ENCODE results near the gene DLG2.

The DLG2 gene

DNA sequence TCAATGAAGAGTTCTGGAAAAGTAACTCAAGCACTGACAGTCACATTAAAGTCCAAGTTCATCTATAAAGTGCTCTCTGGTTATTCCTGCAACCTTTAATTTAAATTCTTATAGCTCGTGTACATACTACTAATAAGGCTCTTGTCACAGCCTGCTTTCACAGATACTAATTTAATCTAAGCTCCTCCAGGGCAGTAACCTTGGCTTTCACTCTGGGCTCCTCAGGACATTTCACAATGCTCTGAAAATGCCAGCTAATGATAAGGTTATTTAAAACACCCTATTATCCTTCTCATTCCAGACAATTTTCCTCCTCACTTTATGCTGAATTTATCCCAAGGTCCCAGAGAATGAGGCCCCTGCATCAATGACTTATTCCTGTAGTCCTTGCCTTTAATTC, 2098.3 kb downstream of the DLG2 start:
- no peak for DNase-seq (ENCODE audit: low read depth in 3 of 3)

DNA sequence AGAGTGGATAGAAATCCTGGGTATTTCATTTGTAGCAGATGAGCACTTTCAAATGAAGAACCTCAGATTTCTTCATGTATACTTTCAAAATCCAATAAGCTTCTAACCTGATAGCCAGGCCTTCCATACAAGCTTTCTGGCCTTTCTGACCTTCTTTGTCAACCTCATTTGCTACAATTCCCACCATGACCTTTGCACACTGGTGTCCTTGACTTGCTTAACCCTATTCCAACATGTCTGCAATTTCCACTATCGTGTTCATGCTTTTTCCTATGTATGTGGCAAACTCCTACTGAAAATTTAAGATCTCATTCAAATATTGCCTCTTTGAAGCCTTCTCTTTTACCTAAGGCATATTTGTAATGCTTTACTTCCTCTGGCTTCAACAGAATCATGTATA, 2098.9 kb downstream of the DLG2 start:
- DNase-seq (ENCODE audit: low read depth in 3 of 3): no peak

- DNase-seq (ENCODE audit: low read depth in 3 of 3): no peak
Measured at GRCh38 chr11:83523676-83524075, 2103.5 kb downstream of the DLG2 start.

DNA sequence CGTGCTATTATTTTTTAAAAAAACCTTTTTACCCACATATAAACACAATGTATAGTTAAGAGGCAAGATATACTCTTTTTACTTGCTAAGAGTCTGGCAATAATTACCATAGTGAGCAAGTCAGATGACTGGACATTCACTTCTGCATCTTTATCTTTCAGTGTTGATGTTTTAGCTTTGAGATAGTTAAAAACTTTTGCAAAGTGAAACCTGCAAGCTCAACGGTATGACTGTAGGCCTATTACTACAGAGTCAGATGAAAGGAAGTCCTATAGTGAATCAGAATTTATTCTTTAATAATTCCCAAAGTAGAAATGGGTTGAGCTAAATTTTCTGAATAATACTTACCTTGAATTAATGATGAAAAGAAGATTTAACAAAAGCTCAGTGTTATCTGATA, 2104.2 kb downstream of the DLG2 start:
- DNase-seq (ENCODE audit: low read depth in 3 of 3): no peak

DNA sequence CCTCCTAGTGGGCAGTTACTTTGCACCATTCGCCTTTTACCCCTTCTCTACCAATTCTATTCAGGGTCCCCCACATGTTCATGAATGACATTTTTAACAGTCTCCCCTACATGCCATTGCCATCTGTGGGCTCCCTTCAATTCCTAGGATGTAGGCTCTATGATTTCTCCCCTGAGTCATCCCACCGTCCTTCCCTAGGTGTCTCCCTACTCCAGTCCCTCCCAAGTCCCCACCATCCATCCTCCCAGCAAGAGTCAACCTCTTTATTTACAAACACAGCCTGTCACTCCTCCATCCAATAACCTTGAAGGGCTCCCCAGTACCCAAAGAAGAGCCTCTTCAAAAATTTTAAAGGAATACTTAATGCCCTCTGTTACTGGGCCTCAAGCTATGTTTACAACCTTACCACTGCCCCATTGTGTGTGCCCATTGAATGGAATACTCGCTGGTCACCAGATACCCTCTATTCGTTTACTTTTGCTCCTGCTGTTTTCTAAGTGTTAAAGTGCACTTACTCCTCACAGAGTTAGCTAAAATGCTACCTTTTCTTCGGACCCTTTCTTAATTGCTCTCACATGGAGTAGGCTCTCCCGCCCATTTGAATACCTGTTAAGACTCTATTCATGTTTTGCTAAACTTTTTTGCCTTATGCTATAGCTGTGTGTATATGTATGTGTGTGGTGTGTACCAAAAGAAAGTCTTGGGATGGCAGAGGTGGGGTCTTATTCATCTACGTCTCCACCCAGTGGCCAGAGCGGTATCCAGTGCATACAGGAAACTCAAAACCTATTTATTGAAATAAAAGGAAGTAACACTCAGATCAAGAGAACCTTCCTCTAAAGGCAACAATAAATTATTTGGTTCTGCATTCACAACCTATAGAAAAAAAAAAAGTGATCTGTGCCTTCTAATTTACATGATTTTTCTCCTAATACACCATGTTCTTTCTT, 2105.2 kb downstream of the DLG2 start:
- DNase-seq (ENCODE audit: low read depth in 3 of 3): no peak

GRCh38 chr11:83520849-83521248, 2106.3 kb downstream of the DLG2 start:
- DNase-seq (ENCODE audit: low read depth in 3 of 3): no peak

- DNase-seq (ENCODE audit: low read depth in 3 of 3): no peak
Measured at GRCh38 chr11:83511646-83512045, 2115.5 kb downstream of the DLG2 start.

DNA sequence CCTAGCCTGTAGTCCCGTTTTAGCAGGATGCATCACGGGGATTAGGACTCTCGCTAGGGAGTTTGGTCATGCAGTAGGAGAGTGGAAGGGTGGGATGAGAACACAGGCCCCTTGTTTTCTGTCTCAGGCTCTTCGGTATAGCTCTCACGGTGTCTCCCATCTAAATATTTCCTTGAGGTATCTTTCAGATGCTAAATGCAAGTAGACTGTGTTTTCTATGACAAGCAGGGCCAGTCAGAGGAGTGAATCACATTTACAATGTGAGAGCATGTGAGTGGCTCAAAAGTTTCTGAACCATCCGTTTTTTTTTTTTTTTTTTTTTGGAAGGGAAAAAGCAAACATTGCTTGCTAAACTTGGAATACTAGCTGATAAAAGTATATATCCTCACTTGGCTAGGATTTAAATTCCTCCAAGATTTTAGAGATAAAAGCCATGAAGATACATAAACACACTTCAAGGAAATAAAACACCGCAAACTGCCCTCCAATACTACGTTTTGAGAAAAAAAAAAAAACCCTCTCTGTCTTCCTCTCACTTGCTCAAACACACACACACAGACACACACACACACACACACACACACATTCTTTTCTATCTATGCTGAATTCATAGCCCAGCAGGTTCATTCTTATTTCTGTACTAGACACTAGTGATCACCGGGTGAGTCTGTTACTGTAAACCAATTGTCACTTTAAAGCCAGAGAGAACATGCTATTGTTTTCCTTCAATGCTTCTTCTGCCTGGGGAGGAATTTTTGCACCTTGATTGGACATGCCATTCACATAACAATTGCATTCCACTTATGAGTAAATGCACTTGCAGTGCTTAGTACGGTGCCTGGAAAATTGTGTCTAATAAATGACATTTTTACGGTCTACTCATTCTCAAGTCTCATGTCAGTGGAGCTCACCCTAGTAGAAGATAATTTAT, 2116.3 kb downstream of the DLG2 start:
- no peak for DNase-seq (ENCODE audit: low read depth in 3 of 3)

GRCh38 chr11:83508804-83509203, 2118.3 kb downstream of the DLG2 start:
- no peak for DNase-seq (ENCODE audit: low read depth in 3 of 3)

DNA sequence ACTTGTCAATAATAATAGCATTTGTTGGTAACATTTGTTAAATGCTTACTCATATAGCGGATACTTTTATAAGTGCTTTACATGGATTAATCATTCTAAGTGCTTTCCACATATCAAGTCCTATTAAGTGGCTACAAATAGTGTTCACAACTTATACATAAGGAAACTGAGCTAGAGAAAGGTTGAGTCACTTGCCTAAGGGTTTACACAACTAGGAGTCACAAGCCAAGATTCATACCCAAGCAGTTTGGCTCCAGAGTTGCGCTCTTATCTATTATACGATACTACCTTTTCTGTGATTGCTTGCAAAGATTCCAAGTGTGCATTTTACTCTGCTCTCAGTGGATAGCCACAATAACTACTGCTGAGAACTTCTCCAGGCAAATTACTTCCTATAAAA, 2125.1 kb downstream of the DLG2 start:
- DNase-seq (ENCODE audit: low read depth in 3 of 3): no peak

GRCh38 chr11:83493917-83494316, 2133.2 kb downstream of the DLG2 start:
- no peak for DNase-seq (ENCODE audit: low read depth in 3 of 3)

GRCh38 chr11:83493034-83493433, 2134.1 kb downstream of the DLG2 start:
- DNase-seq (ENCODE audit: low read depth in 3 of 3): no peak

DNA sequence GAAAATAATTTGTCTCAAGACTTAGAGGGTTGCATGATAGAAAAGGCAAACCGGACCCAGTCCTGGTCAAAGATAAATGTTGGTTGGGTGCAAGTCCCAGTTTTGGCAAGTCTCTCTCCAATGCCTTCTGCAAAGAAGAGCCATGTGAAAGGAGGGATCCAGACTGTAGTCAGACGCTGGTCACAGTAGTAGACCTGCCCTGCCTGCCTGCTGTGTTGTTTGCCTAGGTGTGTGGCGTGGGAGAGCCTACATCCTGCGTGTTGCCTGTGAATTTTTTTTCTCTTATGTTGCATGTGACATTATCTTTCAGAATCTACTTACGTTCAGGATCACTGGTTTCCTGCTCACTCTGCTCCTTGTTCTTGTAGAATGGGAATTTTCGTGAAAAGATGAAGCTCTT, 2143.3 kb downstream of the DLG2 start:
- DNase-seq (ENCODE audit: low read depth in 3 of 3): no peak

- no peak for DNase-seq (ENCODE audit: low read depth in 3 of 3)
Measured at GRCh38 chr11:83480811-83481210, 2146.3 kb downstream of the DLG2 start.

- no peak for DNase-seq (ENCODE audit: low read depth in 3 of 3)
Measured at GRCh38 chr11:83480251-83480650, 2146.9 kb downstream of the DLG2 start.

- DNase-seq (ENCODE audit: low read depth in 3 of 3): no peak
Measured at GRCh38 chr11:83477772-83478171, 2149.4 kb downstream of the DLG2 start.

DNA sequence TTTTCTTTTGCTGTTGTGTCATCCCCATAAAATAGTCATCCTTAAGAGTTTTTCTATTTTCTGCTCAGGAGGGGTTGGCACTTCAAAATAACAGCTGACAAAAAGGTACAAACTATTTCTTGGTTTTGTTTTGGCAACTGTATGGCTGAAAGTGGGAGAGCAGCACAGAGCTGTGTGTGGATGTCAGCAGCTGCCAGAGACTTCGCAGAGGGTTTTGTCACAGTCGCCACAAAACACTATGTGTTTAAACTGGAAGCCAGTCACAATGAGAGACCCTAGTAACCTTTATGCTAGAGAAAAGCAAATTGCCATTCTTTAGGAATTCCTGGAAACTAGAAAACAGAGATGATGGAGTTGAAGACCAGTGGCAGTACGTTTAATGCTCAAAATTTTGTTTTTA, 2151.4 kb downstream of the DLG2 start:
- DNase-seq (ENCODE audit: low read depth in 3 of 3): no peak

GRCh38 chr11:83473743-83474142, 2153.4 kb downstream of the DLG2 start:
- no peak for DNase-seq (ENCODE audit: low read depth in 3 of 3)

- DNase-seq (ENCODE audit: low read depth in 3 of 3): no peak
Measured at GRCh38 chr11:83472806-83473205, 2154.3 kb downstream of the DLG2 start.

GRCh38 chr11:83471831-83472727, 2155.1 kb downstream of the DLG2 start:
- DNase-seq (ENCODE audit: low read depth in 3 of 3): no peak

DNA sequence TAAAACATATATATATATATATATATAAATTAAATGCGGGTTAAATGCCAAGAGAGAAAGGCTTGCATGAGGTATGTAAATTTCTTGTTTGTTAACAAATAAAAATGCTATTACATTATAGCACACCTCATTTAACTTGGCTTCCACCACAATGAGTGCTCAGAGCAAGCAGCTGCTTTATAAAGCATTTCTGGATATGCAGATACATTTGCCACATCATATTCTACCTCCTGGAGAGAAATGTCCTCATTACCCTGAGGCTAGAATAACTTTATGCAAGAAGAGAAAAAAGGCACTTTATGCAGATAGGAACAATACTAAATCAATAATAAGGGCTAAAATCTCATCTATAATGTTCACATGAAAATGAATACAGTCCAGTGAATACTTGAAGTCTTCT, 2159.3 kb downstream of the DLG2 start:
- no peak for DNase-seq (ENCODE audit: low read depth in 3 of 3)

All from stimulated activated CD4-positive, alpha-beta T cell treated with anti-CD3 and anti-CD28 coated beads, TNF-alpha, amount 100 ng/mL, for 24 hours (primary cell).